Calu3 (cell line): ENCODE data around the gene SHISA9. TPM values are rescaled to one million over a fixed set of nuclear protein-coding genes. Genes with fewer than 3 reads are reported as not detected.

Source experiments
- BruUV-seq: library from RNA; stranded (reverse); fragments of 400-500 nt; replicated peaks from 2 replicates; lab custom pipeline; 2021; lab: Mats Ljungman, UMichigan
- CTCF ChIA-PET: fragments of 300-600 bp; sonication (Branson Sonifier 250); formaldehyde crosslinking; loops from one replicate; lab custom pipeline; 2022; ENCODE audit warnings: antibody characterized with exemption; lab: Charles Lee
- DNase-seq: peaks from one replicate; pipeline ENCODE4 v3.0.0; 2022
- H3K27ac Mint-ChIP-seq: one replicate; pipeline ENCODE4 v1.8.0; 2022; ENCODE audit warnings: mixed read lengths; ENCODE audit not compliant: unreplicated experiment
- H3K27me3 Mint-ChIP-seq: one replicate; pipeline ENCODE4 v1.8.0; 2022; ENCODE audit warnings: mixed read lengths; ENCODE audit not compliant: unreplicated experiment
- H3K36me3 Mint-ChIP-seq: one replicate; pipeline ENCODE4 v1.8.0; 2022; ENCODE audit warnings: mild to moderate bottlenecking, moderate library complexity, mixed read lengths; ENCODE audit not compliant: insufficient read depth, unreplicated experiment
- H3K4me1 Mint-ChIP-seq: one replicate; pipeline ENCODE4 v1.8.0; 2022; ENCODE audit warnings: mild to moderate bottlenecking, low read depth, mixed read lengths; ENCODE audit not compliant: unreplicated experiment
- H3K4me3 Mint-ChIP-seq: one replicate; pipeline ENCODE4 v1.8.0; 2022; ENCODE audit warnings: mild to moderate bottlenecking, low read depth, moderate library complexity, mixed read lengths; ENCODE audit not compliant: unreplicated experiment
- H3K9me3 Mint-ChIP-seq: one replicate; pipeline ENCODE4 v1.8.0; 2022; ENCODE audit warnings: low read depth, mixed read lengths; ENCODE audit not compliant: unreplicated experiment
- CTCF ChIP-seq: fragments of 200-600 bp; IDR thresholded peaks from one replicate; pipeline ENCODE4 v1.8.0; 2022; ENCODE audit warnings: antibody characterized with exemption; ENCODE audit not compliant: unreplicated experiment
- intact Hi-C: fragments of 100-400 bp; cut with micrococcal nuclease; formaldehyde crosslinking; loops from one replicate; pipeline ENCODE4 v1.10.0; 2022; ENCODE audit not compliant: unreplicated experiment
- total RNA-seq: library from RNA; stranded (reverse); gene quantifications from 2 replicates; pipeline ENCODE4 v1.2.3, GENCODE V29; 2022

Gene SHISA9
- total RNA-seq, 1 experiment from 2014 or later: not detected

- no peak overlapping the region for H3K4me3 Mint-ChIP-seq
- intact Hi-C loops: no loop called here
- CTCF ChIA-PET: no interaction called here
- no peak for DNase-seq
- TF ChIP-seq CTCF: no peak
- H3K27ac Mint-ChIP-seq: no peak overlapping the region
- peaks cover 14% of the 10 kb centered on the region for H3K9me3 Mint-ChIP-seq
- H3K27me3 Mint-ChIP-seq: no peaks in the 10 kb centered on the region
- no peaks in the 10 kb centered on the region for H3K4me1 Mint-ChIP-seq
- no TSS peak for BruUV-seq
- H3K36me3 Mint-ChIP-seq: no peaks in the 10 kb centered on the region
Observed at GRCh38 chr16:13153696-13154095, 252.3 kb downstream of the SHISA9 start.

DNA sequence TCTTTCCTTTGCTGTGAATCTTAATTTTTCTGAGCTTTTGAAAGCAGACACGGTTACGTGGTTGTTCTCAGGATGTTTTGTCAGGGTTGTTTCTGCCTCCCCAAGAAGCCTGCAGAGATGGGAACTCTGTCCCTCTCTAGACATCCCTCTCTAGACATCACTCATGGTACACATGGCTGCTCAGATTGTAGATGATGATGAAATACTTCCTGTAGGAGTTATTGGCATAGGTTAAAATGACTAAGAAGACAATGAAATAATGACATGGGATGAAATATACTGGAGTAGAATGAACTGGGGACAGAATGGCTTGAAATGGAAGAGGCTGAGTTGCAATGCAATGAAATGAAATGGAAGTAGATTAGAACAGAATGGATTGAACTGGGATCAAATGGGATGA, 253.4 kb downstream of the SHISA9 start:
- DNase-seq: no peak
- no peak overlapping the region for H3K4me3 Mint-ChIP-seq
- no peaks in the 10 kb centered on the region for H3K36me3 Mint-ChIP-seq
- BruUV-seq: no TSS peak
- no peaks in the 10 kb centered on the region for H3K4me1 Mint-ChIP-seq
- TF ChIP-seq CTCF: no peak
- CTCF ChIA-PET: no interaction called here
- H3K27ac Mint-ChIP-seq: no peak overlapping the region
- H3K9me3 Mint-ChIP-seq: peaks cover 14% of the 10 kb centered on the region
- H3K27me3 Mint-ChIP-seq: no peaks in the 10 kb centered on the region
- intact Hi-C loops: no loop called here

DNA sequence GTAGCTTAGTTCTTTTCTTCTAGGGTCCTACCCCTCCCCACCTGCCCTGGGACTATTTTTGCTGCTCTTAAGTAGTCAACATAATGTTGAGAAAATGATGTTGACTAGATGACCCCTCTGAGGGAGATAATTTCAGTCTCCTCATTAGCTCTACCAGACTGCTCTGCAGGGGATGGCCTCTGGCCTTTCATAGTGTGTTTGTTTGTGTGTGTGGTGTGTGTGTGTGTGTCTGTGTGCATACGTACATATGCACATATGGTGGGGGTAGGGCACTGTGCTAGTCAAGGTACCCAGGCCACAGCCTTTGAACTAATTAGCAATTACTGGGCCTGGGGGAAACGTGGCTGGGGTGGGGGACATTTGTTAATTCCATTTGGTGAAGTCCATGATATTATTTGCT, 254.0 kb downstream of the SHISA9 start:
- H3K9me3 Mint-ChIP-seq: peaks cover 17% of the 10 kb centered on the region
- no peaks in the 10 kb centered on the region for H3K36me3 Mint-ChIP-seq
- H3K27me3 Mint-ChIP-seq: no peaks in the 10 kb centered on the region
- no peak overlapping the region for H3K27ac Mint-ChIP-seq
- H3K4me1 Mint-ChIP-seq: no peaks in the 10 kb centered on the region
- no peak for TF ChIP-seq CTCF
- CTCF ChIA-PET: no interaction called here
- intact Hi-C loops: no loop called here
- no peak overlapping the region for H3K4me3 Mint-ChIP-seq
- DNase-seq: no peak
- BruUV-seq: no TSS peak

GRCh38 chr16:13155780-13156179, 254.4 kb downstream of the SHISA9 start:
- Mint-ChIP-seq H3K36me3 (no peaks in the 10 kb centered on the region), H3K27me3 (no peaks in the 10 kb centered on the region), H3K4me3 (no peak overlapping the region), H3K9me3 (peaks cover 16% of the 10 kb centered on the region), H3K27ac (no peak overlapping the region), H3K4me1 (no peaks in the 10 kb centered on the region)
- CTCF ChIA-PET: no interaction called here
- intact Hi-C loops: no loop called here
- no peak for DNase-seq
- BruUV-seq: no TSS peak
- no peak for TF ChIP-seq CTCF
